C4-2B (cell line): ENCODE results near the gene SPRN.

ENCODE experiments used
- ZFX ChIP-seq: fragments of 450-650 bp; IDR thresholded peaks from 2 replicates; pipeline ENCODE4 v1.6.1; 2017
- TF ChIP-seq, protein P1 (sequence below): fragments of 450-650 bp; conservative IDR thresholded peaks from 2 replicates; pipeline ENCODE4 v1.5.1; 2017; ENCODE audit warnings: mild to moderate bottlenecking

DNA sequence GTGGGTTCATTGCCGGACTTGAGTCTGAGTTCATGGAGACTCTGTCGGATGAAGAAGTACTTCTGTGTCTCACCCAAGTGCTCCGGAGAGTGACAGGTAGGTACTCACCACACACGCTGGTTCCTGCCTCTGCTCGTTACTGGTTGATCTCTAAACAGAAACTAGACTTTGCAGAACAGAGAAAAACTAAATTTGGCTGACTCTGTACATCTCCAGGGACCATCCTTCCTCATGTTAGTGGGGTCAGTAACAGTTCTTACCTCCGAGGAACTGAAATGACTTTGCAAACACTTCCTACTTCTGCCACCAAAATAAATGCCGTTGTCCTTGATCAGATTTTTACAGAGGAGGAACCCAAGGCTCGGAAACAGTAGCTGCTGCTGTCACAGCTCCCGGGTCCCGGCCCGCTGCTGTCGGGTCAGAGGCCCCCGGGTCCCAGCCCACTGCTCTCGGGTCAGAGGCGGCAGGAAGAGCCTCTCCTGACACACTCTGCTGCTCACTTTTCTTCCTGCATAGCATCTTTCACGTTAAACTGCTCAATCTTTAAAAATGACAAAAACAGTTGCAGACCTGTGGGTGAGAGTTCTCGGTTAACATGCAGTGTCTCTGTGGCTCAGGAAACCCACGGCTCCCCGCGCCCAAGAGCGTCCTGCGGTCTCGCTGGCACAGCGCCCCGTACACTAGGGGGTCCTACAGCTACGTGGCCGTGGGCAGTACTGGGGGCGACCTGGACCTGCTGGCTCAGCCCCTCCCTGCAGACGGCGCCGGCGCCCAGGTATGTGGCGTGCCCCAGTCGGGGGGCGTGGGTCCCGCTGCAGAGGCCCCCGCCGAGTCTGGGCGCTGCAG lies 35.2 kb downstream of the SPRN start:
- TF ChIP-seq, protein P1, sequence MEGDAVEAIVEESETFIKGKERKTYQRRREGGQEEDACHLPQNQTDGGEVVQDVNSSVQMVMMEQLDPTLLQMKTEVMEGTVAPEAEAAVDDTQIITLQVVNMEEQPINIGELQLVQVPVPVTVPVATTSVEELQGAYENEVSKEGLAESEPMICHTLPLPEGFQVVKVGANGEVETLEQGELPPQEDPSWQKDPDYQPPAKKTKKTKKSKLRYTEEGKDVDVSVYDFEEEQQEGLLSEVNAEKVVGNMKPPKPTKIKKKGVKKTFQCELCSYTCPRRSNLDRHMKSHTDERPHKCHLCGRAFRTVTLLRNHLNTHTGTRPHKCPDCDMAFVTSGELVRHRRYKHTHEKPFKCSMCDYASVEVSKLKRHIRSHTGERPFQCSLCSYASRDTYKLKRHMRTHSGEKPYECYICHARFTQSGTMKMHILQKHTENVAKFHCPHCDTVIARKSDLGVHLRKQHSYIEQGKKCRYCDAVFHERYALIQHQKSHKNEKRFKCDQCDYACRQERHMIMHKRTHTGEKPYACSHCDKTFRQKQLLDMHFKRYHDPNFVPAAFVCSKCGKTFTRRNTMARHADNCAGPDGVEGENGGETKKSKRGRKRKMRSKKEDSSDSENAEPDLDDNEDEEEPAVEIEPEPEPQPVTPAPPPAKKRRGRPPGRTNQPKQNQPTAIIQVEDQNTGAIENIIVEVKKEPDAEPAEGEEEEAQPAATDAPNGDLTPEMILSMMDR = no peak
- TF ChIP-seq ZFX = no peak
